ENCODE results near the gene SCUBE1.

SCUBE1 gene

DNA sequence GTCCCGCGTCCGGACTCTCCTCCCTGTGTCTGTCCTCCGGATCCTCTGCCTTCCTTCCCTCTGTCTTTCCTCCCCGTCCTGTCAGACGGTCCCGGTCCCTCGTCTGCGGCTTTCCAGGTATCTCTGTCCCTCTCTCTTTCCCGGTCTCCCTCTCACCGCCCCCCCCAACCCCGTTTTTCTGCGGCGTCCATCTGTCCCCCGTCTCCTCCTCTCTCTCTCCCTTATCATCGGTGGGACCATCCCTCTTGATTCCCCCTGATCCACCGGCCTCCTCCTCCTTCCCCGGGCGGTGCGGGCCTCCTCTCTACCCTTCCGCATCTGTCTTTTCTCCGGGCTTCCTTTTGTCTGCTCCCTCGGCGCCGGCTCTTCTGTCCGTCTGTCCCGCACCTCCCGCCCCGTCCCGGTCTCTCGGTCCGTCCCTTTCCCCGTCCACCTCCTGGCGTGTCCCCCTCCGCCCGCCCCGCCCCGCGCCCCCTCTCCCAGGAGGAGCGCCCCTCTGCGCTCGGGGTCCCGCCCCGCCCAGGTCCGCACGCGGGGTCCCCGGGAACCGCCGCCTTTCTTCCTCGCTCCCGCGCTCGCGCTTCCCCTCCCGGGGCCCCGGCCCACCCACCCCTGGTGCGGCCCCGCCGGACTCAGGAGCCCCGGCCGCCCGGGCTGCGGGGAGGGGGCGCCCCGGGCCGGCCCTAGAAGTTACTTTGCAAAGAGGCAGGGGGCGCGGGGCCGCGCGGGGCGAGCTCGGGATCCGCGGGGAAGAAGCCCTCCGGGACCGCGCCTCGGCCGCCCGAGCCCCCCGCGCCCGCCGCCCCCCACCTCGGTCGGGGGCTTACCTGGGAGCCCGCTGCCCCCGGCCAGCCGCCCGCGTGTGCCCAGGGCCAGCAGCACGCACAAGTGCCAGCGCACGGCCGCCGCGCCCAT lies 568 bp downstream of the SCUBE1 start:
- no peak overlapping the region; the same call in 1 of the 2 replicates for H3K27ac ChIP-seq
- no peak for TF ChIP-seq CTCF (conservative IDR thresholded peaks at IDR 0.05)

- no peak for TF ChIP-seq CTCF (conservative IDR thresholded peaks at IDR 0.05)
- no peak overlapping the region for H3K27ac ChIP-seq
Observed at GRCh38 chr22:43341565-43341964, 1.6 kb downstream of the SCUBE1 start.

DNA sequence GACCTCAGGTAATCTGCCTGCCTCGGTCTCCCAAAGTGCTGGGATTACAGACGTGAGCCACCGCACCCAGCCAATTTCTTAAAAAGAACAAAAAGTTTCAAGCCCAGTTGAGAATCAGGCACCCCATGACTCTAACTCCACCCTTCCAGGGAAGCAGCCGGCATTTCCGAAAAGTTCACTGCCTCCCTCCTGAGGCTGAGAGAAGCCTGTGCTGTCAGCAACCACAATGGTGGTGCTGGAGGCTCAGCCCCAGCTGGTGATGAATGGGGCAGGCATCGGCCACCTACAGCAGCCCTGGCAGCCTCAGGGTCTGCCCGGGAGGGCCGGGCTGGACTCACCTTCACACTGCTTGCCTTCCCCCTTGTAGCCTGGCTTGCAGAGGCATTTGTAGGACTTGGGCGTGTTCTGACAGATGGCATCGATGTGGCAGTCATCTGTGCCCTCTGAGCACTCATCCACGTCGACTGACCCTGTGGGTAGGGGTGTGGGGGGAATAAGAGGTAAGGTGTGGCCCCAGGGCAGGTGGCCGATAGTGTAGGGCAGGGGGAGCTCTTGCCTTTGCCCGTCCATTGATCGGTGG lies 4.3 kb downstream of the SCUBE1 start:
- TF ChIP-seq CTCF (conservative IDR thresholded peaks at IDR 0.05), result no peak
- H3K27ac ChIP-seq, result no peak overlapping the region

GRCh38 chr22:43337946-43338345 lies 5.2 kb downstream of the SCUBE1 start:
- TF ChIP-seq CTCF (conservative IDR thresholded peaks at IDR 0.05), result no peak
- no peak overlapping the region for H3K27ac ChIP-seq

- H3K27ac ChIP-seq, result no peak overlapping the region
- no peak for TF ChIP-seq CTCF (conservative IDR thresholded peaks at IDR 0.05)
Observed at GRCh38 chr22:43337385-43337784, 5.8 kb downstream of the SCUBE1 start.

DNA sequence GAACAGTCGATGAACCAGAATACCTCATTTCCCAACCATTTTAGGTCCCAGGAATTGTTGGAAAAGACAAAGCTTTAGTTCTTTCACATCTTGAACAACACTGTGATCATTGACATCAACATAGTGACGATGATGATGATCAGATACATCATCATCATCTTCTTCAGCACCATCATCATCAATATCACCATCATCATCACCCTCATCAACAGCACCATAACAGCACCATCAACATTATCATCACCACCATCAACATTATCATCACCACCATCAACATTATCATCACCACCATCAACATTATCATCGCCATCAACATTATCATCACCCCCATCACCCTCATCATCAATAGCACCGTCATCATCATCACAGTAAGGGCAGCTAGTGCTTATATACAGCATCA lies 8.8 kb downstream of the SCUBE1 start:
- H3K27ac ChIP-seq, result no peak overlapping the region
- TF ChIP-seq CTCF (conservative IDR thresholded peaks at IDR 0.05), result no peak

DNA sequence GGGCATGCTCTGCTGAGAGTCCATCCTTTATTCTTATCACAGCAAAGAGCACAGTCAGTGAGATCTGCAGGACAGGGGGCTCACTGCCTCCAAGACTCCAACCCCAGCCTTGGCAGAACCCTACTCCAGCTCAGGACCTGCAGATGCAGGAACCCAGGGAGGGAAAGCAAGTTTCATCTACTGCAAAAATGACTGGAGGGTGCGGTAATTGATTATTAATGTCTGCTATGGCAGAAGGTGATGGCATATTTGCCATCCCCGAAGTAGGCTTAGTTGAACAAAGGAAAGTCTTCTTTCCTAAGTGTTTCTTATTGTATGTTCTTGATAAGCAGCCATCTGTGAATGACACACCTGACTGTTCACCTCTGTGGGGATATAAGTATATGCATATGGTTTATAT lies 9.2 kb downstream of the SCUBE1 start:
- TF ChIP-seq CTCF (conservative IDR thresholded peaks at IDR 0.05), result no peak
- no peak overlapping the region for H3K27ac ChIP-seq
